Right lobe of liver (tissue), 6 donors: ENCODE measurements around the gene SGSH. TPM values are rescaled to one million over a fixed set of nuclear protein-coding genes. Genes with fewer than 3 reads are reported as not detected.

Experiments used
- ATAC-seq, 4 donors: fragments of 200-7000 bp; cut with Tn5 transposase; one replicate each; pipeline ENCODE4 v1.9.1; 2020; ENCODE audit warnings: mild to moderate bottlenecking in 4 of 4, moderate library complexity in 4 of 4
- DNase-seq, 3 donors: peaks; one replicate each; pipeline ENCODE4 v3.0.0-alpha.2; 2020
- H3K27ac ChIP-seq, 3 donors: fragments of 200-600 bp; one replicate each; pipeline ENCODE4 v1.8.0; 2022
- H3K27me3 ChIP-seq, 2 donors: fragments of 200-600 bp; one replicate each; pipeline ENCODE4 v1.8.0; 2022
- H3K36me3 ChIP-seq, 4 donors: fragments of 200-600 bp; sonication (generic) in 1 of 4; one replicate each; pipeline versions ENCODE4 v1.5.1 to v1.8.0; 2017 to 2022; ENCODE audit warnings: control low read depth in 1 of 4
- H3K4me1 ChIP-seq, 4 donors: fragments of 200-600 bp; sonication (generic) in 1 of 4; one replicate each; pipeline versions ENCODE4 v1.5.1 to v1.8.0; 2017 to 2022; ENCODE audit warnings: control low read depth in 1 of 4
- H3K4me3 ChIP-seq, 3 donors: fragments of 200-600 bp; one replicate each; pipeline ENCODE4 v1.8.0; 2022
- H3K9me3 ChIP-seq, 4 donors: fragments of 200-600 bp; sonication (generic) in 1 of 4; one replicate each; pipeline versions ENCODE4 v1.5.1 to v1.8.0; 2017 to 2022; ENCODE audit warnings: control low read depth in 1 of 4
- POLR2A ChIP-seq: fragments of 450-650 bp; IDR thresholded peaks from one replicate; pipeline ENCODE4 v1.6.1; 2017; ENCODE audit warnings: antibody characterized with exemption, mild to moderate bottlenecking
- WGBS: methylation state at CpG from one replicate; pipeline ENCODE4 v1.1.6; 2018; ENCODE audit warnings: low coverage, low lambda C conversion rate; ENCODE audit not compliant: insufficient coverage; ENCODE audit errors: missing lambda C conversion rate; 5-methylcytosine and 5-hydroxymethylcytosine counted together
- intact Hi-C, 2 donors: fragments of 100-400 bp; cut with DNase I; formaldehyde crosslinking; loops; one replicate each; pipeline versions ENCODE4 v1.11.2 to v1.14.1; 2022
- total RNA-seq, 6 experiments: library from RNA; depleted of rRNA in 2 of 6; stranded (reverse); fragments of >200 nt in 2 of 6; fragmentation: NEBNext Ultra II Directional in 3 of 6; extraction: Animal tissue kit (Norgen Biotek cat#: 25700) in 3 of 6; gene quantifications; one replicate each; pipeline versions ENCODE4 v1.1.0 to v1.2.4, GENCODE V29; 2016 to 2023
- TF ChIP-seq, protein P1 (sequence below), 4 donors: fragments of 200-600 bp in 3 of 4; fragments of 450-650 bp in 1 of 4; IDR thresholded peaks; one replicate each; pipeline versions ENCODE4 v1.5.1 to v1.8.0; 2016 to 2022; ENCODE audit warnings: antibody characterized with exemption in 4 of 4, mild to moderate bottlenecking in 2 of 4
- donor health status: DM: no; HTN: yes; CAD: no.
- donor health status: DM: no; HTN: no; CAD: no.
- donor health status: DM: no; HTN: no; CAD: no.
- donor health status: DM: no; HTN: yes; CAD: no.
- donor health status: DM: no; HTN: yes; CAD: no.

Gene SGSH
- total RNA-seq, 6 experiments from 2014 or later: 9.7 to 23.5 (median 15.7) TPM

DNA sequence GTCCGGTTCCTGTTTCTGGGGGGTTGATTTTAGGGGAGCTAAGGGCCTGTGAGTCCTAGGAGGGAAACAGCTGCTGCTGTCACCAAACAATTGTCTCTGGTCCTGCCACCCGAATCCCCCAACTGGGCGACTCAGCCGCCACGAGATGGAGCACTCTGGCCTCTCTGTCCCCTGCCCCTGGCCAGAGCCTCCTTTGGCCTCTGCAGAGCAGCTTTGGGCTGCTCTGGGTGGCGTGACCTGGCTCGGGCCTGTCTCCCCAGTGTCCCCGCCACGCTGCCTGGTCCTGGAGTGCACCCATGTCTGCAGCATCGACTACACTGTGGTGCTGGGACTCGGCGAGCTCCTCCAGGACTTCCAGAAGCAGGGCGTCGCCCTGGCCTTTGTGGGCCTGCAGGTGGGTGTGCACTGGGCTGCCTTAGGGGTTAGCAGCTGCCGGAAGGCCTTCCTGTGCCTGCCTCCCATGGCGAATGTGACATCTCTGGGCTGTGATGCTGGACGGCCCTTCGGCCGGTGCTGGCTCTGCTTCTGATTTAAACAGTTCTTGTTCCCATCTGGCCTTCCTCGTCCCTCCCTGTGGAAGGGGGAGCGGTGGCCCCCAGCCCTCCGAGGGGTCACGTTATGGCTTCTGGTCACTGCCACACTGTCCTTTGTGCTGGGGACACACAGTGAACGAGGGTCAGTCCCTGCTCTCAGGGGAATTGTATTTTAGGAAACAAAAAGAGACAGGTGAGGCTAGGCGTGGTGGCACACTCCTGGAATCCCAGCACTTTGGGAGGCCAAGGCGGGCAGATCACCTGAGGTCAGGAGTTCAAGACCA lies 29.0 kb upstream of the SGSH start:
- WGBS: 94% methylated on average over 6 of the region's 26 CpGs
- no peaks in the 10 kb centered on the region for H3K9me3 ChIP-seq
- DNase-seq: no peak
- TF ChIP-seq POLR2A: no peak
- no peak overlapping the region for H3K27ac ChIP-seq
- H3K4me1 ChIP-seq: no peaks in the 10 kb centered on the region
- H3K36me3 ChIP-seq: peaks cover 0 to 5% (median 0%) of the 10 kb centered on the region in 4 donors
- H3K4me3 ChIP-seq: no peak overlapping the region
- ATAC-seq: no peak
- intact Hi-C loops: loop anchor here in 1 of 2 donors (10.0 kb wide), 1 partner anchor 154 kb away; no protein-coding TSS in a partner anchor
- H3K27me3 ChIP-seq: no peaks in the 10 kb centered on the region

DNA sequence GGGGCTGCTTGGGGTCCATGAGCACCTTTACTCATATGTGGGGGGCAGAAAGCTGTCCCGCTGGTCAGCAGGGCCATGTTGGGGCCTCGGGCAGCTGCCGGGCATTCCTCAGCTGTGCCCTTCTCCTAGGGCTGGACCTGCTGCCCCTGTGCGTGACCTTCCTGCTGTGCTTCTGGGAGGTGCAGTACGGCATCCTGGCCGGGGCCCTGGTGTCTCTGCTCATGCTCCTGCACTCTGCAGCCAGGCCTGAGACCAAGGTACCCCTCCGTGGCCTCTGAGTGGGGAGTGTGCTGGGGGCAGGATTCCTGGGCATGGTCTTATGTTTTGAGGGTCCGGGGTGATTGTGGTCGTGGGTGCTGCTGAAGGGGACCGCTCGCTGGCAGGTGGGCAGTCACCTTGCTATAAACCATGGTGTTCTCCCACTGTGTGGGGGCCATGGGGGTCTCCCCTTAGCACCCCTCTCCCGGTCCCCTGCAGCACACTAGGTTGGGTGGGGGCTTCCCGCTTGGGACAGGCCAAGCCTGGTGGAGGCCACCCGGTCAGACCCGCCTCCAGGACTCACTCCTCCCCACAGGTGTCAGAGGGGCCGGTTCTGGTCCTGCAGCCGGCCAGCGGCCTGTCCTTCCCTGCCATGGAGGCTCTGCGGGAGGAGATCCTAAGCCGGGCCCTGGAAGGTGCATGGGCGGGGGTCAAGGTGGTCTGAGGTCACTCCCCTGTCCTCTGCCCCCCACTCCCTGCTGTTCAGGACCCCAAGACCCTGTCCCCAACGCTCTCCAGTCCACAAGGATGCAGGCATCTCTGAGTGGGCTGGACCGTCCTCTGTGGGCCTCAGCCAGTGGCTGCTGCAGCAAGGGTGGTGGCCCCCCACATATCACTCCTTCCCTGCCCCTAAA lies 28.1 kb upstream of the SGSH start:
- DNase-seq: no peak
- H3K4me3 ChIP-seq: no peak overlapping the region
- no peak for TF ChIP-seq POLR2A
- TF ChIP-seq, protein P1, sequence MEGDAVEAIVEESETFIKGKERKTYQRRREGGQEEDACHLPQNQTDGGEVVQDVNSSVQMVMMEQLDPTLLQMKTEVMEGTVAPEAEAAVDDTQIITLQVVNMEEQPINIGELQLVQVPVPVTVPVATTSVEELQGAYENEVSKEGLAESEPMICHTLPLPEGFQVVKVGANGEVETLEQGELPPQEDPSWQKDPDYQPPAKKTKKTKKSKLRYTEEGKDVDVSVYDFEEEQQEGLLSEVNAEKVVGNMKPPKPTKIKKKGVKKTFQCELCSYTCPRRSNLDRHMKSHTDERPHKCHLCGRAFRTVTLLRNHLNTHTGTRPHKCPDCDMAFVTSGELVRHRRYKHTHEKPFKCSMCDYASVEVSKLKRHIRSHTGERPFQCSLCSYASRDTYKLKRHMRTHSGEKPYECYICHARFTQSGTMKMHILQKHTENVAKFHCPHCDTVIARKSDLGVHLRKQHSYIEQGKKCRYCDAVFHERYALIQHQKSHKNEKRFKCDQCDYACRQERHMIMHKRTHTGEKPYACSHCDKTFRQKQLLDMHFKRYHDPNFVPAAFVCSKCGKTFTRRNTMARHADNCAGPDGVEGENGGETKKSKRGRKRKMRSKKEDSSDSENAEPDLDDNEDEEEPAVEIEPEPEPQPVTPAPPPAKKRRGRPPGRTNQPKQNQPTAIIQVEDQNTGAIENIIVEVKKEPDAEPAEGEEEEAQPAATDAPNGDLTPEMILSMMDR (IDR thresholded peaks at IDR 0.05): no peak
- H3K36me3 ChIP-seq: peaks cover 0 to 5% (median 0%) of the 10 kb centered on the region in 4 donors
- H3K4me1 ChIP-seq: no peaks in the 10 kb centered on the region
- intact Hi-C loops: loop anchor here in 1 of 2 donors (10.0 kb wide), 1 partner anchor 153 kb away; no protein-coding TSS in a partner anchor
- no peaks in the 10 kb centered on the region for H3K27me3 ChIP-seq
- ATAC-seq: no peak
- no peak overlapping the region for H3K27ac ChIP-seq
- H3K9me3 ChIP-seq: no peaks in the 10 kb centered on the region
- no CpG with 5 or more reads among the region's 23 CpGs for WGBS

DNA sequence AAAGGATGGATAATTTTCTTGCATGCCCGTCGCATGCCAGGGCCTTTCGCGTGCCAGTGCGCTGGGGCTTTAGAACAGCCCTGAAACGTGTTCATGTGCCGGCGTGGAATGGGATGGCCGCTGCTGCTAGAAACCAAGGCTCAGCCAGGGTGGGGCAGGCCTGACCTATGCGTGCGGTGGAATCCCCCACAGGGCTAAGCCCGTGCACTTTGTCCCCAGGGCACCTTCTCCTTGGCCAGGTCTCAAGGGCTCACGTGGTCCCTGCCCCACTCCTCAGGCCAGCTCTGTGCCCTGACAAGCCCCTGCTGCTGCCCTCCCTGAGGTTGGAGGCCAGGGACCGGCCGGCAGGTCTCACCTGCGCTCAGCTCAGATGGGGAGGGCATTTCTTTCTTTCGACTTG lies 27.4 kb upstream of the SGSH start:
- intact Hi-C loops: loop anchor here in 1 of 2 donors (10.0 kb wide), 1 partner anchor 153 kb away; no protein-coding TSS in a partner anchor
- DNase-seq (no peak), ATAC-seq (no peak)
- Histone ChIP-seq H3K4me3 (no peak overlapping the region), H3K27me3 (no peaks in the 10 kb centered on the region), H3K36me3 (peaks cover 0 to 5% (median 0%) of the 10 kb centered on the region in 4 donors), H3K27ac (no peak overlapping the region), H3K4me1 (no peaks in the 10 kb centered on the region), H3K9me3 (no peaks in the 10 kb centered on the region)
- 100% methylated on average over 1 of the region's 17 CpGs for WGBS
- TF ChIP-seq, protein P1 (IDR thresholded peaks at IDR 0.05): no peak
- TF ChIP-seq POLR2A: no peak

DNA sequence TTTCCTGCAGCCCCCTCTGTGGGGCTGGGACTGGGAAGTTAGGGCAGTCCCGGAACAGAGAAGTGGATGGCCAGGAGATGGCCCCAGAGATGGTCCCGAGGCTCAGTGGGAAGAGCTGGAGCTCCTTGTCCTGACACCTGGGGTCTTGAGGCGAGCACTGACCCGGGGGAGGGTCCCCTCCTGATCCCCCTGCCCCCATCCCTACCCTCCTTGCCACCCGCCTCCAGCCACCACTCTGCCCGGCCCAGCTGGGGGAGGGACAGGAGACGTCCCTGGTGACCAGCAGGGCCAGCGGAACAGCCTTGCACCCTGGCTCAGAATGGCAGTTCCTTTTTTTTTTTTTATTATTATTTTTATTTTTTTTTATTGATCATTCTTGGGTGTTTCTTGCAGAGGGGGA lies 26.6 kb upstream of the SGSH start:
- Histone ChIP-seq H3K4me1 (no peaks in the 10 kb centered on the region), H3K27me3 (no peaks in the 10 kb centered on the region), H3K36me3 (peaks cover 0 to 5% (median 2%) of the 10 kb centered on the region in 4 donors), H3K4me3 (no peak overlapping the region), H3K27ac (no peak overlapping the region), H3K9me3 (no peaks in the 10 kb centered on the region)
- DNase-seq (no peak), ATAC-seq (no peak)
- WGBS: no CpG with 5 or more reads among the region's 8 CpGs
- no peak for TF ChIP-seq POLR2A
- TF ChIP-seq, protein P1 (IDR thresholded peaks at IDR 0.05): no peak
- intact Hi-C loops: loop anchor here in 1 of 2 donors (10.0 kb wide), 1 partner anchor 152 kb away; no protein-coding TSS in a partner anchor
